Measurements from ENCODE around the gene PAPOLG.
"Not testable (repeated sequence)": the region's sequence is repeated elsewhere in the genome, so short reads cannot be mapped to it uniquely, and the experiment has no call there.

Gene PAPOLG

GRCh38 chr2:60825666-60826065, 69.6 kb downstream of the PAPOLG start:
- no peak for DNase-seq

- DNase-seq: no peak
Observed at GRCh38 chr2:60826111-60826510, 70.0 kb downstream of the PAPOLG start.

GRCh38 chr2:60826860-60827259, 70.8 kb downstream of the PAPOLG start:
- not testable (repeated sequence) for DNase-seq

GRCh38 chr2:60827369-60827768, 71.3 kb downstream of the PAPOLG start:
- no peak for DNase-seq

GRCh38 chr2:60830991-60831390, 74.9 kb downstream of the PAPOLG start:
- DNase-seq: no peak

- no peak for DNase-seq
Observed at GRCh38 chr2:60831921-60832320, 75.9 kb downstream of the PAPOLG start.

GRCh38 chr2:60832621-60833020, 76.6 kb downstream of the PAPOLG start:
- DNase-seq: no peak

GRCh38 chr2:60834270-60834717, 78.2 kb downstream of the PAPOLG start:
- DNase-seq: no peak

- no peak for DNase-seq
Observed at GRCh38 chr2:60836491-60836890, 80.4 kb downstream of the PAPOLG start.

- DNase-seq: no peak
Observed at GRCh38 chr2:60837123-60837522, 81.1 kb downstream of the PAPOLG start.

GRCh38 chr2:60838481-60838880, 82.4 kb downstream of the PAPOLG start:
- DNase-seq: no peak

- no peak for DNase-seq
Observed at GRCh38 chr2:60839126-60839813, 83.2 kb downstream of the PAPOLG start.

- DNase-seq: no peak
Observed at GRCh38 chr2:60840880-60841279, 84.8 kb downstream of the PAPOLG start.

GRCh38 chr2:60843006-60843405, 86.9 kb downstream of the PAPOLG start:
- no peak for DNase-seq

GRCh38 chr2:60844105-60844504, 88.0 kb downstream of the PAPOLG start:
- no peak for DNase-seq

GRCh38 chr2:60847854-60848253, 91.8 kb downstream of the PAPOLG start:
- no peak for DNase-seq
